ENCODE results near the gene MS4A8.

Gene MS4A8

DNA sequence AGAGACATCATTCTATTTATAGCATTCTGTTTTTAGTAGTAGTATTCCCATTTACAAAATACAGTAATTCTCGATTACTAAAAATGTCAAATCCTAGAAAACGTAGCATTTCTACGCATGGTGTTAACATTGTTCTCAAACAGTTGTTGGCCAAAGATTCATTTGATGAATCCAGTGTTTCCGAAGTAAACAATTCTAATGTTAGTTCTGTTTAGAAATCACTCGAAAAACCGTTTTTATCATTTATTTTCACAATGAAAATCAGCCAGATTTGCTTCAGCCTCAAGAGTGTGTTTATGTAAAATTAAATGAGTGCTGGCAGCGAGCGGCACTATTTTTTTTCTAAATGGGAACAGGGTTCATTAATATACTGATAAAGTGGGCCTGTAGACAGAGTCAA is 32.2 kb downstream of the MS4A8 start:
- no peak for TF ChIP-seq YY1 (IDR thresholded peaks at IDR 0.05; ENCODE audit: low read depth)
- TF ChIP-seq TEAD4 (IDR thresholded peaks at IDR 0.05): no peak
- TF ChIP-seq TCF12 (IDR thresholded peaks at IDR 0.05; ENCODE audit: low read depth): no peak
- no peak for TF ChIP-seq NFIC (IDR thresholded peaks at IDR 0.05)
- TF ChIP-seq, protein P1, sequence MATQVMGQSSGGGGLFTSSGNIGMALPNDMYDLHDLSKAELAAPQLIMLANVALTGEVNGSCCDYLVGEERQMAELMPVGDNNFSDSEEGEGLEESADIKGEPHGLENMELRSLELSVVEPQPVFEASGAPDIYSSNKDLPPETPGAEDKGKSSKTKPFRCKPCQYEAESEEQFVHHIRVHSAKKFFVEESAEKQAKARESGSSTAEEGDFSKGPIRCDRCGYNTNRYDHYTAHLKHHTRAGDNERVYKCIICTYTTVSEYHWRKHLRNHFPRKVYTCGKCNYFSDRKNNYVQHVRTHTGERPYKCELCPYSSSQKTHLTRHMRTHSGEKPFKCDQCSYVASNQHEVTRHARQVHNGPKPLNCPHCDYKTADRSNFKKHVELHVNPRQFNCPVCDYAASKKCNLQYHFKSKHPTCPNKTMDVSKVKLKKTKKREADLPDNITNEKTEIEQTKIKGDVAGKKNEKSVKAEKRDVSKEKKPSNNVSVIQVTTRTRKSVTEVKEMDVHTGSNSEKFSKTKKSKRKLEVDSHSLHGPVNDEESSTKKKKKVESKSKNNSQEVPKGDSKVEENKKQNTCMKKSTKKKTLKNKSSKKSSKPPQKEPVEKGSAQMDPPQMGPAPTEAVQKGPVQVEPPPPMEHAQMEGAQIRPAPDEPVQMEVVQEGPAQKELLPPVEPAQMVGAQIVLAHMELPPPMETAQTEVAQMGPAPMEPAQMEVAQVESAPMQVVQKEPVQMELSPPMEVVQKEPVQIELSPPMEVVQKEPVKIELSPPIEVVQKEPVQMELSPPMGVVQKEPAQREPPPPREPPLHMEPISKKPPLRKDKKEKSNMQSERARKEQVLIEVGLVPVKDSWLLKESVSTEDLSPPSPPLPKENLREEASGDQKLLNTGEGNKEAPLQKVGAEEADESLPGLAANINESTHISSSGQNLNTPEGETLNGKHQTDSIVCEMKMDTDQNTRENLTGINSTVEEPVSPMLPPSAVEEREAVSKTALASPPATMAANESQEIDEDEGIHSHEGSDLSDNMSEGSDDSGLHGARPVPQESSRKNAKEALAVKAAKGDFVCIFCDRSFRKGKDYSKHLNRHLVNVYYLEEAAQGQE (IDR thresholded peaks at IDR 0.05; ENCODE audit: low read depth): no peak
- no peak for TF ChIP-seq CREB1 (IDR thresholded peaks at IDR 0.05; ENCODE audit: low read depth)
- no peak for TF ChIP-seq EGR1 (IDR thresholded peaks at IDR 0.05)
- TF ChIP-seq RAD21 (IDR thresholded peaks at IDR 0.05; ENCODE audit: low read depth): no peak

DNA sequence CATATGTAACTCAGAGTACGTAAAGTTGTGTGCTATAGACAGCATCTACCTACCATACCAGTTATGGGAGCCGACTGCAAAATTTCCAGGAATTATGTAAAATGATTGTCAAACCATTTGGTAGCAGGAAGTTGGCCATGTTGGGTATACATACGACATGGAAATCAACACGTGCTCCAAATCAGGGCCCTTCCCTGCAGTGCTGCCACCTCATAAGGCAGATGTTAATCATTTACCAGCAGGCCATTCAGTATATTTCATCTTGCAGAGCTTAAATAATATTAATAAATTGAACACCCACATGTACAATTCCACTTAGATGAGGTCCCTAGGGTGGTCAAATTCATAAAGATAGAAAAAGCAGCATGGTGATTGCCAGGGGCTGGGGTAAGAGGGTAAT is 34.9 kb downstream of the MS4A8 start:
- TF ChIP-seq TEAD4 (IDR thresholded peaks at IDR 0.05): no peak
- no peak for TF ChIP-seq TCF12 (IDR thresholded peaks at IDR 0.05; ENCODE audit: low read depth)
- no peak for TF ChIP-seq FOXM1 (IDR thresholded peaks at IDR 0.05; ENCODE audit: borderline replicate concordance, low read depth)
- TF ChIP-seq RAD21 (IDR thresholded peaks at IDR 0.05; ENCODE audit: low read depth): no peak
- TF ChIP-seq TAF1 (IDR thresholded peaks at IDR 0.05; ENCODE audit: low read depth): no peak
- no peak for TF ChIP-seq EGR1 (IDR thresholded peaks at IDR 0.05)
- TF ChIP-seq YY1 (IDR thresholded peaks at IDR 0.05; ENCODE audit: low read depth): no peak
- no peak for TF ChIP-seq EP300 (IDR thresholded peaks at IDR 0.05; ENCODE audit: borderline replicate concordance)
- no peak for TF ChIP-seq ZBTB7A (IDR thresholded peaks at IDR 0.05; ENCODE audit: low read depth)
- TF ChIP-seq, protein P2, sequence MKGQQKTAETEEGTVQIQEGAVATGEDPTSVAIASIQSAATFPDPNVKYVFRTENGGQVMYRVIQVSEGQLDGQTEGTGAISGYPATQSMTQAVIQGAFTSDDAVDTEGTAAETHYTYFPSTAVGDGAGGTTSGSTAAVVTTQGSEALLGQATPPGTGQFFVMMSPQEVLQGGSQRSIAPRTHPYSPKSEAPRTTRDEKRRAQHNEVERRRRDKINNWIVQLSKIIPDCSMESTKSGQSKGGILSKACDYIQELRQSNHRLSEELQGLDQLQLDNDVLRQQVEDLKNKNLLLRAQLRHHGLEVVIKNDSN (IDR thresholded peaks at IDR 0.05): no peak
- TF ChIP-seq CEBPB (IDR thresholded peaks at IDR 0.05): no peak
- no peak for TF ChIP-seq CREB1 (IDR thresholded peaks at IDR 0.05; ENCODE audit: low read depth)
- no peak for TF ChIP-seq NFIC (IDR thresholded peaks at IDR 0.05)

DNA sequence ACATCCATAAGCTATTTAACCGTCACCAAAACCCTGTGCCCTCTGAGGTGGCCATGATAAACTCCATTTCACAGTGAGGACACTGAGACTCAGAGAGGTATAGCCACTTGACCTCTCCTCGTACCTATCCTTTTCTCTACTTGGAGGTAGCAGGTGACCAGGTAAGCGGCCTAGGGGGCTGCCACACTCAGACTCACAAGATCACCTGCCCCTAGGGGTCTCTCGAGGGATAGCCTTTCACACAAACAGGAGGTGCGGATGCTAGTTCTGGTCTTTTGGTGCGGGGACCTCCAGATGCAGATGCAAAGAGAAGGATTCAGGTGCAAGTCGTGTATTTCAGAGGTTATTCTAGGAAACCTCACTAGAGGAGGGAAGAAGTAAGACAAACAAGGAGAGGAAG is 39.7 kb downstream of the MS4A8 start:
- TF ChIP-seq NFIC (IDR thresholded peaks at IDR 0.05) (no peak), CREB1 (IDR thresholded peaks at IDR 0.05; ENCODE audit: low read depth) (no peak), EGR1 (IDR thresholded peaks at IDR 0.05) (no peak), YY1 (IDR thresholded peaks at IDR 0.05; ENCODE audit: low read depth) (no peak), RAD21 (IDR thresholded peaks at IDR 0.05; ENCODE audit: low read depth) (no peak), EP300 (IDR thresholded peaks at IDR 0.05; ENCODE audit: borderline replicate concordance) (no peak), ZBTB7A (IDR thresholded peaks at IDR 0.05; ENCODE audit: low read depth) (no peak), FOXM1 (IDR thresholded peaks at IDR 0.05; ENCODE audit: borderline replicate concordance, low read depth) (no peak), TEAD4 (IDR thresholded peaks at IDR 0.05) (no peak)
- TF ChIP-seq, protein P2 (IDR thresholded peaks at IDR 0.05): no peak
- TF ChIP-seq, protein P1 (IDR thresholded peaks at IDR 0.05; ENCODE audit: low read depth): no peak

DNA sequence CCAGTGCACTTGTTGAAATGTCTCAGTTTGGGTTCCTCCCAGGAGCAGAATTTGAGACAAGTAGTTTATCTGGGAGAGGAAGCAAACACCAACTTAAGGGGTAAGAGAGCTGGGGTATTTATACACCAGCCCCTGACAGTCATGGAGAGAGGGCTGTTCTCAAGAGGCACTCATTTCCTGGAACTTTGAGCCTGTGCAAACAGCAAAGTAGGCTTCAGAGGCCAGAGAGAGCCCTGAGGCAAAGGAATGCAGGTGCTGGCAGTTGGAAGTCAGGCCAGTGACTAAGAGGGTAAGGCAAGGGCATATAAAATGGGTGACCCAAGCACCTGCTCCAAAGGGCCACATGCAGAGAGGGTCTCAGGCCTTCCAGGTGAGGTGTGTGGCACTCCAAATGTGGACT is 41.2 kb downstream of the MS4A8 start:
- TF ChIP-seq TEAD4 (IDR thresholded peaks at IDR 0.05) (no peak), CREB1 (IDR thresholded peaks at IDR 0.05; ENCODE audit: low read depth) (no peak), RAD21 (IDR thresholded peaks at IDR 0.05; ENCODE audit: low read depth) (no peak), EGR1 (IDR thresholded peaks at IDR 0.05) (no peak), FOXM1 (IDR thresholded peaks at IDR 0.05; ENCODE audit: borderline replicate concordance, low read depth) (no peak), NFIC (IDR thresholded peaks at IDR 0.05) (no peak), YY1 (IDR thresholded peaks at IDR 0.05; ENCODE audit: low read depth) (no peak), ZBTB7A (IDR thresholded peaks at IDR 0.05; ENCODE audit: low read depth) (no peak), TCF12 (IDR thresholded peaks at IDR 0.05; ENCODE audit: low read depth) (no peak), CEBPB (IDR thresholded peaks at IDR 0.05) (no peak)
- TF ChIP-seq, protein P2 (IDR thresholded peaks at IDR 0.05): no peak
- TF ChIP-seq, protein P1 (IDR thresholded peaks at IDR 0.05; ENCODE audit: low read depth): no peak

DNA sequence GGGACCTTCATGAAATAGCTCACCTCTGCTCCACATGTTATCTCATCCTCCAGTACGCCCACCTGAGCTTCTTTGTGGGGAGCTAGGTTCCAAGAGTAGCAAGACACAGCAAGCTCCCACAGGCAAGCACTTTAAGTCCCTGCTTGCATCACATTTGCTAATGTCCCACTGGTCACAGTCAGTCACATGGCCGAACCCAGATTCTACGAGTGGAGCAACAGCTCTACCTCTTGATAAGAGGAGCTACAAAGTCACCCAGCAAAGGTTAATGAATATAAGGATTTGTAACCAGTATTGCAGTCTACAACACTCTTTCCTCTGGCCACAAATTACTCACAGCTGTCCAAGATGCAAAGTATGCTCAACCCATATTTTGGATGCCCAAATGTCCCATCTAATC is 42.0 kb downstream of the MS4A8 start:
- TF ChIP-seq, protein P3, sequence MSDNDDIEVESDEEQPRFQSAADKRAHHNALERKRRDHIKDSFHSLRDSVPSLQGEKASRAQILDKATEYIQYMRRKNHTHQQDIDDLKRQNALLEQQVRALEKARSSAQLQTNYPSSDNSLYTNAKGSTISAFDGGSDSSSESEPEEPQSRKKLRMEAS (IDR thresholded peaks at IDR 0.05): no peak
- TF ChIP-seq CEBPB (IDR thresholded peaks at IDR 0.05) (no peak), NFIC (IDR thresholded peaks at IDR 0.05) (no peak), YY1 (IDR thresholded peaks at IDR 0.05; ENCODE audit: low read depth) (no peak), EP300 (IDR thresholded peaks at IDR 0.05; ENCODE audit: borderline replicate concordance) (no peak), EGR1 (IDR thresholded peaks at IDR 0.05) (no peak), CREB1 (IDR thresholded peaks at IDR 0.05; ENCODE audit: low read depth) (no peak), ZBTB7A (IDR thresholded peaks at IDR 0.05; ENCODE audit: low read depth) (no peak), TEAD4 (IDR thresholded peaks at IDR 0.05) (no peak), FOXM1 (IDR thresholded peaks at IDR 0.05; ENCODE audit: borderline replicate concordance, low read depth) (no peak)
- TF ChIP-seq, protein P2 (IDR thresholded peaks at IDR 0.05): no peak

Data from Ishikawa (cell line).